HEK293 (cell line): ENCODE results near the gene ARHGEF12.

Source experiments
- KLF1 ChIP-seq: fragments of 450-650 bp; formaldehyde crosslinking; IDR thresholded peaks from 2 replicates; pipeline ENCODE4 v1.5.1; 2016; ENCODE audit warnings: missing biosample characterization, missing genetic modification characterization
- PRDM1 ChIP-seq: fragments of 450-650 bp; formaldehyde crosslinking; IDR thresholded peaks from 2 replicates; pipeline ENCODE4; 2016; ENCODE audit warnings: missing biosample characterization, missing genetic modification characterization
- RBAK ChIP-seq: fragments of 450-650 bp; formaldehyde crosslinking; IDR thresholded peaks from 2 replicates; pipeline ENCODE4 v1.5.1; 2016; ENCODE audit warnings: missing biosample characterization, missing genetic modification characterization
- SP2 ChIP-seq: fragments of 450-650 bp; formaldehyde crosslinking; IDR thresholded peaks from 2 replicates; pipeline ENCODE4 v1.5.1; 2016; ENCODE audit warnings: missing biosample characterization, missing genetic modification characterization
- SP7 ChIP-seq: fragments of 450-650 bp; formaldehyde crosslinking; IDR thresholded peaks from 2 replicates; pipeline ENCODE4 v1.5.1; 2016; ENCODE audit warnings: missing biosample characterization, missing genetic modification characterization
- TRIM28 ChIP-seq: IDR thresholded peaks from 2 replicates; pipeline ENCODE4 v1.6.1; 2011; ENCODE audit warnings: low read length, control low read depth, borderline replicate concordance
- ZBTB17 ChIP-seq: fragments of 450-650 bp; formaldehyde crosslinking; IDR thresholded peaks from 2 replicates; pipeline ENCODE4 v1.5.1; 2016; ENCODE audit warnings: missing biosample characterization, missing genetic modification characterization
- ZEB2 ChIP-seq: fragments of 450-650 bp; formaldehyde crosslinking; IDR thresholded peaks from 2 replicates; pipeline ENCODE4 v1.5.1; 2016; ENCODE audit warnings: missing biosample characterization, missing genetic modification characterization
- ZNF114 ChIP-seq: fragments of 450-650 bp; formaldehyde crosslinking; IDR thresholded peaks from 2 replicates; pipeline ENCODE4 v1.5.0; 2017; ENCODE audit warnings: missing biosample characterization, missing genetic modification characterization
- ZNF16 ChIP-seq: fragments of 450-650 bp; formaldehyde crosslinking; IDR thresholded peaks from 2 replicates; pipeline ENCODE4 v1.5.1; 2016; ENCODE audit warnings: low read depth, missing biosample characterization, missing genetic modification characterization
- ZNF2 ChIP-seq: fragments of 450-650 bp; formaldehyde crosslinking; IDR thresholded peaks from 2 replicates; pipeline ENCODE4 v1.5.1; 2016; ENCODE audit warnings: missing biosample characterization, missing genetic modification characterization
- ZNF248 ChIP-seq: fragments of 450-650 bp; formaldehyde crosslinking; IDR thresholded peaks from 2 replicates; pipeline ENCODE4 v1.5.1; 2017; ENCODE audit warnings: missing biosample characterization, missing genetic modification characterization
- ZNF324 ChIP-seq: fragments of 450-650 bp; formaldehyde crosslinking; IDR thresholded peaks from 2 replicates; pipeline ENCODE4 v1.5.1; 2016; ENCODE audit warnings: missing biosample characterization, missing genetic modification characterization
- ZNF335 ChIP-seq: fragments of 450-650 bp; formaldehyde crosslinking; conservative IDR thresholded peaks from 2 replicates; pipeline ENCODE4 v1.5.1; 2016; ENCODE audit warnings: missing biosample characterization, missing genetic modification characterization
- ZNF426 ChIP-seq: fragments of 450-650 bp; formaldehyde crosslinking; IDR thresholded peaks from 2 replicates; pipeline ENCODE4 v1.5.1; 2017; ENCODE audit warnings: missing biosample characterization, missing genetic modification characterization, mild to moderate bottlenecking, inconsistent platforms, moderate library complexity
- ZNF510 ChIP-seq: fragments of 450-650 bp; formaldehyde crosslinking; IDR thresholded peaks from 2 replicates; pipeline ENCODE4 v1.5.1; 2018; ENCODE audit warnings: mild to moderate bottlenecking, missing genetic modification characterization, missing biosample characterization; ENCODE audit not compliant: insufficient replicate concordance
- ZNF514 ChIP-seq: fragments of 450-650 bp; formaldehyde crosslinking; IDR thresholded peaks from 2 replicates; pipeline ENCODE4 v1.5.1; 2016; ENCODE audit warnings: missing biosample characterization, missing genetic modification characterization
- ZNF654 ChIP-seq: fragments of 450-650 bp; formaldehyde crosslinking; IDR thresholded peaks from 2 replicates; pipeline ENCODE4 v1.5.1; 2016; ENCODE audit warnings: low read depth, missing biosample characterization, missing genetic modification characterization
- ZNF670 ChIP-seq: fragments of 450-650 bp; formaldehyde crosslinking; IDR thresholded peaks from 2 replicates; pipeline ENCODE4 v1.5.1; 2016; ENCODE audit warnings: missing biosample characterization, missing genetic modification characterization, low read depth
- ZNF677 ChIP-seq: fragments of 450-650 bp; IDR thresholded peaks from 2 replicates; pipeline ENCODE4 v1.5.0; 2018; ENCODE audit warnings: missing biosample characterization, mild to moderate bottlenecking, missing genetic modification characterization, moderate library complexity
- ZNF76 ChIP-seq: fragments of 450-650 bp; formaldehyde crosslinking; IDR thresholded peaks from 2 replicates; pipeline ENCODE4; 2016; ENCODE audit warnings: low read depth, missing biosample characterization, missing genetic modification characterization, borderline replicate concordance
- ZNF791 ChIP-seq: fragments of 450-650 bp; formaldehyde crosslinking; IDR thresholded peaks from 2 replicates; pipeline ENCODE4 v1.5.1; 2016; ENCODE audit warnings: missing biosample characterization, missing genetic modification characterization
- ZSCAN30 ChIP-seq: fragments of 450-650 bp; IDR thresholded peaks from 2 replicates; pipeline ENCODE4 v1.5.1; 2018; ENCODE audit warnings: missing biosample characterization, mild to moderate bottlenecking, missing genetic modification characterization, moderate library complexity
- TF ChIP-seq, protein P1 (sequence below): fragments of 450-650 bp; formaldehyde crosslinking; IDR thresholded peaks from 2 replicates; pipeline ENCODE4 v1.5.1; 2016; ENCODE audit warnings: missing biosample characterization, missing genetic modification characterization
- TF ChIP-seq, protein P2 (sequence below): fragments of 450-650 bp; formaldehyde crosslinking; IDR thresholded peaks from 2 replicates; pipeline ENCODE4 v1.5.1; 2017; ENCODE audit warnings: missing biosample characterization, missing genetic modification characterization
- TF ChIP-seq, protein P3 (sequence below): fragments of 450-650 bp; formaldehyde crosslinking; optimal IDR thresholded peaks from 2 replicates; pipeline ENCODE3; 2016; ENCODE audit warnings: missing biosample characterization, mild to moderate bottlenecking, missing genetic modification characterization

The ARHGEF12 gene

DNA sequence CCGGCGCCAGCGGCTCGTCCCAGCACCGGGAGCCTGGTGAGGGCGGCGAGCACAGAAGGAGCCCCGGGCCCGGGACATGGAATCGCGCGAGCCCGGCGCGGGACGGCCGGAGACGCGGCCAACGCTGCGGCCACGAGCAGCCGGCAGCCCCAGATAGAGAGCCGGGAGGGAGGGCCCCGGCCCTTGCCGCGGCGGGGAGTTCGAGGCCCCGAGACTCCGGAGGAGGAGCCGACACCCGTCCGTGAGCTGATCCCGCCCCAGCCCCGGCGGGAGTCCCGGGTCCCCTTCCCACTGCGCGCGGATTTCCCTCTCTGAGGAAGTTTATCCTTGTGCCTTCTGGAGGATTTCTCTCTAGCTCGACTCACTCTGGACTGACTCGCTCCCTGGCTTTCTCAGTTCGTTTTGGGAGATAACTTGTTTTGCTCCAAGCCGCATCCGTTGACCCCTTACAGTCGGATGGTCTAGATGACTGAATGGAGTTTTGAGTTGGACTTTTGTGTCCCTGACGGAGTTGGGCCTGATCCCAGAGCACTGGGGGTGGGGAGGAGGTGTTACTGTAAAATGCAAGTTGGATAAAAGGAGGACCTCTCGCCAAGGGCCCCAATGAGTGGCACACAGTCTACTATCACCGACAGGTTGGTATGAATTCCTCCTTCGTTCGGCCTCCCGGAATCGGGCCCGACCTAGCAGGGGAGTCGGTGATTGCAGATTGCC lies 585 bp downstream of the ARHGEF12 start (continued):
- TF ChIP-seq PRDM1 (tag by site-specific recombination), result no peak
- no peak for TF ChIP-seq ZNF670 (tag by site-specific recombination)
- TF ChIP-seq ZNF248 (tag by site-specific recombination), result no peak
- TF ChIP-seq ZNF335 (tag by site-specific recombination), result peak; percentile 84
- no peak for TF ChIP-seq ZNF426 (tag by site-specific recombination)
- TF ChIP-seq, protein P1, sequence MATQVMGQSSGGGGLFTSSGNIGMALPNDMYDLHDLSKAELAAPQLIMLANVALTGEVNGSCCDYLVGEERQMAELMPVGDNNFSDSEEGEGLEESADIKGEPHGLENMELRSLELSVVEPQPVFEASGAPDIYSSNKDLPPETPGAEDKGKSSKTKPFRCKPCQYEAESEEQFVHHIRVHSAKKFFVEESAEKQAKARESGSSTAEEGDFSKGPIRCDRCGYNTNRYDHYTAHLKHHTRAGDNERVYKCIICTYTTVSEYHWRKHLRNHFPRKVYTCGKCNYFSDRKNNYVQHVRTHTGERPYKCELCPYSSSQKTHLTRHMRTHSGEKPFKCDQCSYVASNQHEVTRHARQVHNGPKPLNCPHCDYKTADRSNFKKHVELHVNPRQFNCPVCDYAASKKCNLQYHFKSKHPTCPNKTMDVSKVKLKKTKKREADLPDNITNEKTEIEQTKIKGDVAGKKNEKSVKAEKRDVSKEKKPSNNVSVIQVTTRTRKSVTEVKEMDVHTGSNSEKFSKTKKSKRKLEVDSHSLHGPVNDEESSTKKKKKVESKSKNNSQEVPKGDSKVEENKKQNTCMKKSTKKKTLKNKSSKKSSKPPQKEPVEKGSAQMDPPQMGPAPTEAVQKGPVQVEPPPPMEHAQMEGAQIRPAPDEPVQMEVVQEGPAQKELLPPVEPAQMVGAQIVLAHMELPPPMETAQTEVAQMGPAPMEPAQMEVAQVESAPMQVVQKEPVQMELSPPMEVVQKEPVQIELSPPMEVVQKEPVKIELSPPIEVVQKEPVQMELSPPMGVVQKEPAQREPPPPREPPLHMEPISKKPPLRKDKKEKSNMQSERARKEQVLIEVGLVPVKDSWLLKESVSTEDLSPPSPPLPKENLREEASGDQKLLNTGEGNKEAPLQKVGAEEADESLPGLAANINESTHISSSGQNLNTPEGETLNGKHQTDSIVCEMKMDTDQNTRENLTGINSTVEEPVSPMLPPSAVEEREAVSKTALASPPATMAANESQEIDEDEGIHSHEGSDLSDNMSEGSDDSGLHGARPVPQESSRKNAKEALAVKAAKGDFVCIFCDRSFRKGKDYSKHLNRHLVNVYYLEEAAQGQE (tag by site-specific recombination), result no peak
- TF ChIP-seq SP2, result peak; percentile 41; the same call in 1 of the 2 replicates
- TF ChIP-seq ZNF324 (tag by site-specific recombination), result no peak
- no peak; the same call in 1 of the 2 replicates for TF ChIP-seq ZEB2
- no peak for TF ChIP-seq ZNF654 (tag by site-specific recombination)
- TF ChIP-seq, protein P2, sequence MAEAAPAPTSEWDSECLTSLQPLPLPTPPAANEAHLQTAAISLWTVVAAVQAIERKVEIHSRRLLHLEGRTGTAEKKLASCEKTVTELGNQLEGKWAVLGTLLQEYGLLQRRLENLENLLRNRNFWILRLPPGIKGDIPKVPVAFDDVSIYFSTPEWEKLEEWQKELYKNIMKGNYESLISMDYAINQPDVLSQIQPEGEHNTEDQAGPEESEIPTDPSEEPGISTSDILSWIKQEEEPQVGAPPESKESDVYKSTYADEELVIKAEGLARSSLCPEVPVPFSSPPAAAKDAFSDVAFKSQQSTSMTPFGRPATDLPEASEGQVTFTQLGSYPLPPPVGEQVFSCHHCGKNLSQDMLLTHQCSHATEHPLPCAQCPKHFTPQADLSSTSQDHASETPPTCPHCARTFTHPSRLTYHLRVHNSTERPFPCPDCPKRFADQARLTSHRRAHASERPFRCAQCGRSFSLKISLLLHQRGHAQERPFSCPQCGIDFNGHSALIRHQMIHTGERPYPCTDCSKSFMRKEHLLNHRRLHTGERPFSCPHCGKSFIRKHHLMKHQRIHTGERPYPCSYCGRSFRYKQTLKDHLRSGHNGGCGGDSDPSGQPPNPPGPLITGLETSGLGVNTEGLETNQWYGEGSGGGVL (tag by site-specific recombination), result peak; percentile 8; the same call in 1 of the 2 replicates
- no peak for TF ChIP-seq ZNF76 (tag by site-specific recombination)
- no peak for TF ChIP-seq ZNF16 (tag by site-specific recombination)
- no peak for TF ChIP-seq ZNF677 (tag by site-specific recombination)
- TF ChIP-seq, protein P3, sequence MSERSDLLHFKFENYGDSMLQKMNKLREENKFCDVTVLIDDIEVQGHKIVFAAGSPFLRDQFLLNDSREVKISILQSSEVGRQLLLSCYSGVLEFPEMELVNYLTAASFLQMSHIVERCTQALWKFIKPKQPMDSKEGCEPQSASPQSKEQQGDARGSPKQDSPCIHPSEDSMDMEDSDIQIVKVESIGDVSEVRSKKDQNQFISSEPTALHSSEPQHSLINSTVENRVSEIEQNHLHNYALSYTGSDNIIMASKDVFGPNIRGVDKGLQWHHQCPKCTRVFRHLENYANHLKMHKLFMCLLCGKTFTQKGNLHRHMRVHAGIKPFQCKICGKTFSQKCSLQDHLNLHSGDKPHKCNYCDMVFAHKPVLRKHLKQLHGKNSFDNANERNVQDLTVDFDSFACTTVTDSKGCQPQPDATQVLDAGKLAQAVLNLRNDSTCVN (tag by site-specific recombination), result peak; percentile 86
- no peak for TF ChIP-seq ZSCAN30 (tag by site-specific recombination)
- no peak for TF ChIP-seq ZNF510 (tag by site-specific recombination)
- no peak for TF ChIP-seq ZNF2
- TF ChIP-seq TRIM28, result no peak
- no peak for TF ChIP-seq RBAK
- TF ChIP-seq ZNF791 (tag by site-specific recombination), result no peak
- no peak for TF ChIP-seq SP7
- peak; percentile 95 for TF ChIP-seq ZBTB17 (tag by site-specific recombination)
- TF ChIP-seq ZNF514 (tag by site-specific recombination), result no peak
- TF ChIP-seq ZNF114, result no peak
- TF ChIP-seq KLF1 (tag by site-specific recombination), result no peak
